IMR-90 (cell line): ENCODE data around the gene NALF2. TPM values are rescaled to one million over a fixed set of nuclear protein-coding genes. Genes with fewer than 3 reads are reported as not detected.

Source experiments
- ATAC-seq: fragments of 200-7000 bp; cut with Tn5 transposase; 2 replicates; pipeline ENCODE4 v1.9.1; 2020; ENCODE audit warnings: low read depth, mild to moderate bottlenecking, moderate library complexity
- BruUV-seq: library from RNA; stranded (reverse); fragments of 400-500 nt; replicated peaks from 2 replicates; lab custom pipeline; 2021; lab: Mats Ljungman, UMichigan
- CTCF ChIA-PET: fragments of 300-600 bp; formaldehyde crosslinking; extraction: SDS; loops from one replicate; lab custom pipeline; 2021; ENCODE audit warnings: antibody characterized with exemption; lab: Yijun Ruan, JAX
- POLR2A ChIA-PET: fragments of 300-600 bp; sonication (Branson Sonifier 250); formaldehyde crosslinking; loops from one replicate; lab custom pipeline; 2022; ENCODE audit warnings: antibody characterized with exemption; ENCODE audit not compliant: unreplicated experiment; lab: Charles Lee
- DNase-seq: peaks from one replicate; pipeline ENCODE4 v3.0.0; 2013
- H2AFZ ChIP-seq: replicated peaks from 2 replicates; pipeline ENCODE3; 2013; ENCODE audit warnings: low read length, mild to moderate bottlenecking; ENCODE audit not compliant: poor library complexity
- H2AK5ac ChIP-seq: 2 replicates; pipeline ENCODE4 v1.6.1; 2013; ENCODE audit warnings: low read depth, low read length, inconsistent platforms
- H2AK9ac ChIP-seq: replicated peaks from 2 replicates; pipeline ENCODE3; 2013; ENCODE audit warnings: mild to moderate bottlenecking, low read depth, low read length, moderate library complexity; ENCODE audit not compliant: poor library complexity
- H2BK120ac ChIP-seq: 2 replicates; pipeline ENCODE4 v1.6.1; 2013; ENCODE audit warnings: low read depth, low read length, inconsistent platforms
- H2BK15ac ChIP-seq: 3 replicates; pipeline ENCODE4 v1.6.1; 2013; ENCODE audit warnings: low read depth, low read length, inconsistent platforms
- H2BK20ac ChIP-seq: 2 replicates; pipeline ENCODE4 v1.6.1; 2013; ENCODE audit warnings: low read depth, mild to moderate bottlenecking, inconsistent platforms, low read length, moderate library complexity
- H2BK5ac ChIP-seq: 2 replicates; pipeline ENCODE4 v1.6.1; 2013; ENCODE audit warnings: mild to moderate bottlenecking, low read depth, low read length, inconsistent platforms; ENCODE audit not compliant: poor library complexity, severe bottlenecking
- H3K14ac ChIP-seq: replicated peaks from 2 replicates; pipeline ENCODE4 v1.6.1; 2013; ENCODE audit warnings: low read depth, low read length, inconsistent platforms
- H3K18ac ChIP-seq: 2 replicates; pipeline ENCODE4 v1.6.1; 2013; ENCODE audit warnings: low read depth, low read length, control low read depth
- H3K23ac ChIP-seq: 2 replicates; pipeline ENCODE4 v1.6.1; 2013; ENCODE audit warnings: low read depth, low read length, inconsistent platforms
- H3K27ac ChIP-seq: 2 replicates; pipeline ENCODE4 v1.5.1; 2013; ENCODE audit warnings: mild to moderate bottlenecking, control low read depth, low read length; ENCODE audit not compliant: insufficient read depth
- H3K27me3 ChIP-seq: 2 replicates; pipeline ENCODE4 v1.6.1; 2013; ENCODE audit warnings: low read length; ENCODE audit not compliant: control insufficient read depth, insufficient read depth
- H3K36me3 ChIP-seq: 2 replicates; pipeline ENCODE4 v1.6.1; 2013; ENCODE audit warnings: low read length, mixed read lengths; ENCODE audit not compliant: control insufficient read depth, insufficient read depth
- H3K4ac ChIP-seq: 2 replicates; pipeline ENCODE4 v1.6.1; 2013; ENCODE audit warnings: low read depth, low read length, inconsistent platforms
- H3K4me1 ChIP-seq: 2 replicates; pipeline ENCODE4 v1.6.1; 2013; ENCODE audit warnings: low read length, mixed read lengths; ENCODE audit not compliant: control insufficient read depth, insufficient read depth
- H3K4me2 ChIP-seq: 2 replicates; pipeline ENCODE4 v1.6.1; 2013; ENCODE audit warnings: low read depth, mild to moderate bottlenecking, control low read depth, low read length, moderate library complexity
- H3K4me3 ChIP-seq: 2 replicates; pipeline ENCODE4 v1.5.1; 2013; ENCODE audit warnings: low read depth, mild to moderate bottlenecking, control low read depth, low read length, moderate library complexity; ENCODE audit not compliant: insufficient read depth
- H3K56ac ChIP-seq: 2 replicates; pipeline ENCODE4 v1.6.1; 2013; ENCODE audit warnings: low read length, inconsistent platforms; ENCODE audit not compliant: insufficient read depth; ENCODE audit errors: extremely low read depth
- H3K79me1 ChIP-seq, 2 experiments: 2 replicates each; pipeline ENCODE4 v1.6.1; 2013; ENCODE audit warnings: low read length in 2 of 2, inconsistent platforms in 1 of 2, low read depth in 1 of 2
- H3K9ac ChIP-seq: 2 replicates; pipeline ENCODE4 v1.6.1; 2013; ENCODE audit warnings: low read depth, low read length, control low read depth
- H3K9me1 ChIP-seq: 2 replicates; pipeline ENCODE4 v1.6.1; 2013; ENCODE audit warnings: low read length, inconsistent platforms; ENCODE audit not compliant: insufficient read depth
- H3K9me3 ChIP-seq: 2 replicates; pipeline ENCODE4 v1.6.1; 2013; ENCODE audit warnings: low read length; ENCODE audit not compliant: control insufficient read depth, insufficient read depth
- H4K20me1 ChIP-seq: 2 replicates; pipeline ENCODE4 v1.6.1; 2013; ENCODE audit warnings: low read length, inconsistent platforms; ENCODE audit not compliant: insufficient read depth
- H4K5ac ChIP-seq: 2 replicates; pipeline ENCODE4 v1.6.1; 2013; ENCODE audit warnings: mild to moderate bottlenecking, low read depth, low read length, control low read depth
- H4K8ac ChIP-seq, 2 experiments: 2 replicates each; pipeline ENCODE4 v1.6.1; 2013; ENCODE audit warnings: low read depth in 2 of 2, low read length in 2 of 2, control low read depth in 1 of 2, inconsistent platforms in 1 of 2
- H4K91ac ChIP-seq: 2 replicates; pipeline ENCODE4 v1.6.1; 2013; ENCODE audit warnings: low read depth, low read length, inconsistent platforms; ENCODE audit not compliant: insufficient read depth
- CEBPB ChIP-seq: IDR thresholded peaks from 2 replicates; pipeline ENCODE4 v1.6.1; 2012; ENCODE audit warnings: low read depth, low read length, improper control_type of control experiment
- CHD1 ChIP-seq: IDR thresholded peaks from 2 replicates; pipeline ENCODE4 v1.6.1; 2012; ENCODE audit warnings: low read depth, low read length, improper control_type of control experiment
- CTCF ChIP-seq: conservative IDR thresholded peaks from 2 replicates; pipeline ENCODE4 v1.5.1; 2012; ENCODE audit warnings: mild to moderate bottlenecking, low read depth, low read length, improper control_type of control experiment
- ELK1 ChIP-seq: fragments of 150-350 bp; IDR thresholded peaks from 2 replicates; pipeline ENCODE4 v1.6.1; 2016; ENCODE audit warnings: low read depth, mild to moderate bottlenecking, low read length, moderate library complexity, borderline replicate concordance
- FOS ChIP-seq: fragments of 150-350 bp; IDR thresholded peaks from 2 replicates; pipeline ENCODE4 v1.6.1; 2016; ENCODE audit warnings: low read depth, low read length
- MAFK ChIP-seq: IDR thresholded peaks from 2 replicates; pipeline ENCODE4 v1.6.1; 2012; ENCODE audit warnings: low read depth, low read length, improper control_type of control experiment
- MAZ ChIP-seq: IDR thresholded peaks from 2 replicates; pipeline ENCODE4 v1.6.1; 2012; ENCODE audit warnings: low read depth, mild to moderate bottlenecking, low read length, improper control_type of control experiment, moderate library complexity, borderline replicate concordance
- RAD21 ChIP-seq: IDR thresholded peaks from 2 replicates; pipeline ENCODE4 v1.6.1; 2012; ENCODE audit warnings: low read length, improper control_type of control experiment
- RCOR1 ChIP-seq: IDR thresholded peaks from 2 replicates; pipeline ENCODE4 v1.6.1; 2012; ENCODE audit warnings: mild to moderate bottlenecking, low read length, improper control_type of control experiment; ENCODE audit not compliant: insufficient replicate concordance
- RFX5 ChIP-seq: IDR thresholded peaks from 2 replicates; pipeline ENCODE4 v1.8.0; 2012; ENCODE audit warnings: low read depth, mild to moderate bottlenecking, low read length, moderate library complexity
- SMC3 ChIP-seq: fragments of 150-350 bp; IDR thresholded peaks from 2 replicates; pipeline ENCODE4 v1.6.1; 2016; ENCODE audit warnings: low read depth, mild to moderate bottlenecking, antibody characterized with exemption, low read length, moderate library complexity
- WGBS, 2 experiments: methylation state at CpG; one replicate each; pipeline versions ENCODE4 v1.1.5 to v1.1.7; 2013; ENCODE audit warnings: missing lambda C conversion rate in 2 of 2; ENCODE audit not compliant: insufficient read length in 1 of 2; ENCODE audit errors: extremely low coverage in 2 of 2; 5-methylcytosine and 5-hydroxymethylcytosine counted together
- dilution Hi-C: fragments of 300-500 bp; cut with HindIII; formaldehyde crosslinking; loops from one replicate; pipeline ENCODE4 v1.14.3; 2018; ENCODE audit warnings: low sequenced_read_pairs; ENCODE audit not compliant: unreplicated experiment
- in situ Hi-C: fragments of 300-500 bp; cut with MboI; formaldehyde crosslinking; loops from 3 replicates; pipeline ENCODE4 v1.14.3; 2019; ENCODE audit warnings: low sequenced_read_pairs, inconsistent platforms, mixed read lengths
- intact Hi-C: fragments of 100-400 bp; cut with micrococcal nuclease; formaldehyde crosslinking; loops from 2 replicates; pipeline ENCODE4 v1.10.0; 2022
- polyA plus RNA-seq, 3 experiments: library from polyadenylated mRNA; depleted of rRNA; stranded (reverse); fragments of >200 nt; gene quantifications; 2 replicates each; pipeline ENCODE4 v1.2.3, GENCODE V29; 2012; ENCODE audit warnings: low replicate concordance in 1 of 3
- total RNA-seq: library from RNA; depleted of rRNA; stranded (reverse); fragments of >200 nt; gene quantifications from 2 replicates; pipeline ENCODE4 v1.2.3, GENCODE V29; 2012

NALF2 gene
- total and polyA plus RNA-seq, 2 of the 4 experiments (the other 2 are of a cell fraction): not detected

GRCh38 chrX:69496183-69496582 lies 7.9 kb upstream of the NALF2 start:
- no peaks in the 10 kb centered on the region for H3K9me1 ChIP-seq
- H3K4ac ChIP-seq: no peak overlapping the region
- no peak overlapping the region for H3K9ac ChIP-seq
- H3K36me3 ChIP-seq: no peaks in the 10 kb centered on the region
- no peak overlapping the region for H4K8ac ChIP-seq
- no peak overlapping the region for H3K4me3 ChIP-seq
- ChIA-PET CTCF (no interaction called here), POLR2A (no interaction called here)
- H3K14ac ChIP-seq: no peak overlapping the region
- H2AK9ac ChIP-seq: no peak overlapping the region
- H2BK5ac ChIP-seq: no peak overlapping the region
- in situ Hi-C loops: loop anchor here (25.0 kb wide), 1 partner anchor 109 kb away; no protein-coding TSS in a partner anchor
- H4K5ac ChIP-seq: no peak overlapping the region
- DNase-seq (no peak), ATAC-seq (no peak)
- H4K20me1 ChIP-seq: no peaks in the 10 kb centered on the region
- H3K9me3 ChIP-seq: no peaks in the 10 kb centered on the region; the same call in 1 of the 2 replicates
- H3K27ac ChIP-seq: no peak overlapping the region
- no peak overlapping the region for H3K56ac ChIP-seq
- TF ChIP-seq ELK1 (no peak), RFX5 (no peak), RCOR1 (no peak), CEBPB (no peak), MAZ (no peak), CHD1 (no peak), FOS (no peak), RAD21 (no peak), SMC3 (no peak), MAFK (no peak), CTCF (no peak)
- H2BK20ac ChIP-seq: no peak overlapping the region
- intact Hi-C loops: no loop called here
- no peak overlapping the region for H3K4me2 ChIP-seq
- H4K91ac ChIP-seq: no peak overlapping the region
- no peak overlapping the region for H2AFZ ChIP-seq
- no peak overlapping the region for H3K23ac ChIP-seq
- no peaks in the 10 kb centered on the region for H3K79me1 ChIP-seq
- BruUV-seq: no TSS peak
- WGBS, 2 experiments: no CpG with 5 or more reads among the region's 1 CpG
- no peak overlapping the region for H2AK5ac ChIP-seq
- H3K27me3 ChIP-seq: peaks cover 13% of the 10 kb centered on the region
- dilution Hi-C loops: no loop called here
- no peaks in the 10 kb centered on the region for H3K4me1 ChIP-seq
- no peak overlapping the region for H2BK120ac ChIP-seq
- H2BK15ac ChIP-seq: no peak overlapping the region
- H3K18ac ChIP-seq: no peak overlapping the region
